ENCODE results near the gene SLC19A3. TPM values are rescaled to one million over a fixed set of nuclear protein-coding genes. Genes with fewer than 3 reads are reported as not detected.
"Not testable (repeated sequence)": the region's sequence is repeated elsewhere in the genome, so short reads cannot be mapped to it uniquely, and the experiment has no call there.

SLC19A3 gene
- total and polyA plus RNA-seq, 4 donors: 4.6 to 56.5 (median 19.5) TPM

GRCh38 chr2:227671170-227671905, 46.5 kb downstream of the SLC19A3 start:
- DNase-seq: peak in 2 of 3 donors; percentile 18 to 63
- H3K27ac ChIP-seq (ENCODE audit: low read depth in 1 of 2, low read length in 1 of 2): no peak overlapping the region
- ATAC-seq (ENCODE audit: insufficient read depth, low FRiP score): peak; percentile 17

GRCh38 chr2:227666631-227667170, 51.1 kb downstream of the SLC19A3 start, which contains the start of gene SCYGR5:
Gene SCYGR5, plus strand, starts transcription at chr2:227666804. Its CDS starts 0 bp downstream, at chr2:227666804.
- not testable (repeated sequence) for DNase-seq

More at GRCh38 chr2:227671170-227671905, 46.5 kb downstream of the SLC19A3 start:
- no peaks in the 10 kb centered on the region for H3K27me3 ChIP-seq (ENCODE audit: control insufficient read depth in 3 of 3, insufficient read depth in 3 of 3, low read length in 2 of 3)
- H3K4me1 ChIP-seq (ENCODE audit: control insufficient read depth in 5 of 5, insufficient read depth in 5 of 5, low read length in 5 of 5): peaks cover 0 to 4% (median 0%) of the 10 kb centered on the region in 5 donors
- peaks cover 0 to 2% (median 0%) of the 10 kb centered on the region in 4 donors for H3K9me3 ChIP-seq (ENCODE audit: control insufficient read depth in 4 of 4, insufficient read depth in 3 of 4, low read length in 3 of 4)
- no peaks in the 10 kb centered on the region for H3K36me3 ChIP-seq (ENCODE audit: control insufficient read depth in 4 of 4, insufficient read depth in 4 of 4, low read length in 4 of 4)
- no peak overlapping the region for H3K4me3 ChIP-seq
- TF ChIP-seq CTCF (IDR thresholded peaks at IDR 0.05; ENCODE audit: control extremely low read depth, extremely low read depth): no peak
- WGBS, 2 donors: 50 to 69% methylated on average over 3 of the region's 3 CpGs
- no peak overlapping the region for H3K9ac ChIP-seq (ENCODE audit: insufficient read depth in 1 of 2, low read length in 2 of 2)

GRCh38 chr2:227665189-227665940, 52.5 kb downstream of the SLC19A3 start:
- H3K4me1 ChIP-seq (ENCODE audit: control insufficient read depth in 5 of 5, insufficient read depth in 5 of 5, low read length in 5 of 5): no peaks in the 10 kb centered on the region
- ATAC-seq (ENCODE audit: insufficient read depth, low FRiP score) (no peak), DNase-seq (no peak)
- peaks cover 0 to 1% (median 0%) of the 10 kb centered on the region in 4 donors for H3K9me3 ChIP-seq (ENCODE audit: control insufficient read depth in 4 of 4, insufficient read depth in 3 of 4, low read length in 3 of 4)
- no peak overlapping the region for H3K27ac ChIP-seq (ENCODE audit: low read depth in 1 of 2, low read length in 1 of 2)
- H3K4me3 ChIP-seq: no peak overlapping the region
- no peak overlapping the region for H3K9ac ChIP-seq (ENCODE audit: insufficient read depth in 1 of 2, low read length in 2 of 2)
- no peaks in the 10 kb centered on the region for H3K36me3 ChIP-seq (ENCODE audit: control insufficient read depth in 4 of 4, insufficient read depth in 4 of 4, low read length in 4 of 4)
- no peaks in the 10 kb centered on the region for H3K27me3 ChIP-seq (ENCODE audit: control insufficient read depth in 3 of 3, insufficient read depth in 3 of 3, low read length in 2 of 3)
- 87 to 90% methylated on average over 6 of the region's 6 CpGs for WGBS, 2 donors
- no peak for TF ChIP-seq CTCF (IDR thresholded peaks at IDR 0.05; ENCODE audit: control extremely low read depth, extremely low read depth)

More at GRCh38 chr2:227666631-227667170, 51.1 kb downstream of the SLC19A3 start, which contains the start of gene SCYGR5:
- H3K4me1 ChIP-seq (ENCODE audit: control insufficient read depth in 5 of 5, insufficient read depth in 5 of 5, low read length in 5 of 5); H3K9ac ChIP-seq (ENCODE audit: insufficient read depth in 1 of 2, low read length in 2 of 2); H3K36me3 ChIP-seq (ENCODE audit: control insufficient read depth in 4 of 4, insufficient read depth in 4 of 4, low read length in 4 of 4); ATAC-seq (ENCODE audit: insufficient read depth, low FRiP score); H3K4me3 ChIP-seq; H3K9me3 ChIP-seq (ENCODE audit: control insufficient read depth in 4 of 4, insufficient read depth in 3 of 4, low read length in 3 of 4); H3K27me3 ChIP-seq (ENCODE audit: control insufficient read depth in 3 of 3, insufficient read depth in 3 of 3, low read length in 2 of 3); H3K27ac ChIP-seq (ENCODE audit: low read depth in 1 of 2, low read length in 1 of 2): not testable (repeated sequence)
- WGBS, 2 donors: 92 to 93% methylated on average over 11 to 13 of the region's 13 CpGs

- Histone ChIP-seq H3K4me3 (no peak overlapping the region), H3K4me1 (ENCODE audit: control insufficient read depth in 5 of 5, insufficient read depth in 5 of 5, low read length in 5 of 5) (no peaks in the 10 kb centered on the region), H3K27me3 (ENCODE audit: control insufficient read depth in 3 of 3, insufficient read depth in 3 of 3, low read length in 2 of 3) (no peaks in the 10 kb centered on the region), H3K27ac (ENCODE audit: low read depth in 1 of 2, low read length in 1 of 2) (no peak overlapping the region), H3K36me3 (ENCODE audit: control insufficient read depth in 4 of 4, insufficient read depth in 4 of 4, low read length in 4 of 4) (no peaks in the 10 kb centered on the region), H3K9me3 (ENCODE audit: control insufficient read depth in 4 of 4, insufficient read depth in 3 of 4, low read length in 3 of 4) (peaks cover 0 to 1% (median 0%) of the 10 kb centered on the region in 4 donors), H3K9ac (ENCODE audit: insufficient read depth in 1 of 2, low read length in 2 of 2) (no peak overlapping the region)
- ATAC-seq (ENCODE audit: insufficient read depth, low FRiP score) (no peak), DNase-seq (no peak)
- 32 to 49% methylated on average over 3 of the region's 3 CpGs for WGBS, 2 donors
- no peak for TF ChIP-seq CTCF (IDR thresholded peaks at IDR 0.05; ENCODE audit: control extremely low read depth, extremely low read depth)
These were observed 56.0 kb downstream of the SLC19A3 start for GRCh38 chr2:227661827-227662226.

Data from lung (tissue), 12 donors.